ENCODE measurements around the gene DOK4. TPM values are rescaled to one million over a fixed set of nuclear protein-coding genes. Genes with fewer than 3 reads are reported as not detected.

The DOK4 gene
- total RNA-seq, 4 donors from 2014 or later, result 1.8 to 31.6 (median 24.5) TPM

DNA sequence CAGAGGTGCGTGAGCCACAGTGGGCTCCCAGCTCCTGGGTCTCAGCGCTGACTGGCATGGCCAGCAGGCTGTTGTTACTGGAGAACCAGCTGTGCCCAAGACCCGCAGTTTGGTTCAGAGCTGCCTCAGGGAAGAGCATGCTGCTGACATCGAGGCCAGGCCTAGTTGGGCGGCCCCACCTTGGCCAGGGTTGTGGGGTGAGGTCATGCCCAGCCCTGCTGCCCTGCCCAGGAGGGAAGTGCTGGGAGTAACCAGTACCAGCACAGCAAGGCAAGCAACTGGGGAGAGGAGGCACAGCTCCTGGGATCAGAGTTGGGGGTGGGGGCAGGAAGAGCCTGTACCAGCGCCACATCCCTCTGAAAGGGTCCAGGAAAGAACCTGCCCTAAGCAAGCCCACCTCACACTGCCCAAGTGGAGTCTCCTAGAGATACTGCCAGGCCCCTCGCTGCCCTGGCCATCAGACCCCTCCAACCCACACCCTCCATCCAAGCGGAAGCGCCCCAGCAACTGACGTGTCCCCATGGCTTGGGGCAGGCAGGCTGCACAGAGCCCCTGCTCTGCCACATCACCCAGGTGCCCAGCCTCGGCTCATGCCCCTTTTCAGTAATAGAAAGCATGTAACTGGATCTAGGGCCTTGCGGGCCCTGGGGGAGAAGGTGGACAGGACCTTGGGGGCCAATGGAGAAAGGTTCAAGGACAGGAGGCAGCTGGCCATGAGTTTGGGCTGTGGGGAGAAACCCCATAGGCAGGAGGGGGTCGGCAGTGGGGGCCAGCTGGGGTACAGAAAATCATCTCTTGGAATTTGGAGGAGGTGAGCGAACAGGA lies 990 bp downstream of the DOK4 start:
- no peaks in the 10 kb centered on the region for H3K36me3 ChIP-seq
- H3K4me3 ChIP-seq, result peak overlapping the region; percentile 70 to 90
- TF ChIP-seq, protein P1, sequence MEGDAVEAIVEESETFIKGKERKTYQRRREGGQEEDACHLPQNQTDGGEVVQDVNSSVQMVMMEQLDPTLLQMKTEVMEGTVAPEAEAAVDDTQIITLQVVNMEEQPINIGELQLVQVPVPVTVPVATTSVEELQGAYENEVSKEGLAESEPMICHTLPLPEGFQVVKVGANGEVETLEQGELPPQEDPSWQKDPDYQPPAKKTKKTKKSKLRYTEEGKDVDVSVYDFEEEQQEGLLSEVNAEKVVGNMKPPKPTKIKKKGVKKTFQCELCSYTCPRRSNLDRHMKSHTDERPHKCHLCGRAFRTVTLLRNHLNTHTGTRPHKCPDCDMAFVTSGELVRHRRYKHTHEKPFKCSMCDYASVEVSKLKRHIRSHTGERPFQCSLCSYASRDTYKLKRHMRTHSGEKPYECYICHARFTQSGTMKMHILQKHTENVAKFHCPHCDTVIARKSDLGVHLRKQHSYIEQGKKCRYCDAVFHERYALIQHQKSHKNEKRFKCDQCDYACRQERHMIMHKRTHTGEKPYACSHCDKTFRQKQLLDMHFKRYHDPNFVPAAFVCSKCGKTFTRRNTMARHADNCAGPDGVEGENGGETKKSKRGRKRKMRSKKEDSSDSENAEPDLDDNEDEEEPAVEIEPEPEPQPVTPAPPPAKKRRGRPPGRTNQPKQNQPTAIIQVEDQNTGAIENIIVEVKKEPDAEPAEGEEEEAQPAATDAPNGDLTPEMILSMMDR (IDR thresholded peaks at IDR 0.05), result no peak
- TF ChIP-seq POLR2A (IDR thresholded peaks at IDR 0.05), result no peak
- peaks cover 0 to 18% of the 10 kb centered on the region in 2 donors for H3K4me1 ChIP-seq
- H3K27me3 ChIP-seq, result no peaks in the 10 kb centered on the region
- DNase-seq, result no peak
- intact Hi-C loops (cut with DNase I; ENCODE audit: low total_unique reads), result no loop called here
- H3K27ac ChIP-seq, result peak overlapping the region; percentile 73 to 87
- H3K9me3 ChIP-seq, result no peaks in the 10 kb centered on the region

DNA sequence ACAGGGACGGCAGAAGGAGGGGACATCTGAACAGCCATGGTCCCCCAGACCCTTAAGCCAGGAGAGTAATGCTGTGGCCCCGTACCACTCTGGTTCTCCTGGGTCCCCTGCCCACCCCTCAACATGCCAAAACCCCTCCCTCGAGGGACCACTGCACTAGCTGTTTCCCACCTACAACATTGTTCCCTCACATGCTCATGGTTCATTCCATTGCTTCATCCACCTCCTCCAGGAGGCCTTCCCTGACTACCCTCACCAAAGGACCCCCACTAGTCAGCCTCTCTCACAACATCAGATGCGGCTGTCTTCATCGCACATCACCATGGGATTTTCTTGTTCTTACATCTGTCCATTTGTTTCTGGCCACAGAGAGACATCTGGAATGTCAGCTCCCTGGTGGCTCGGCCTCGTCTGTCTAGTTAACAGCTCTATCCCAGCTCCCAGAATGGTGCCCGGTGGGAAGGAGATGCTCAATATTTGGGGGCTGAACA lies 1.7 kb downstream of the DOK4 start:
- intact Hi-C loops (cut with DNase I; ENCODE audit: low total_unique reads), result no loop called here
- no peaks in the 10 kb centered on the region for H3K36me3 ChIP-seq
- H3K4me1 ChIP-seq, result peaks cover 0 to 23% of the 10 kb centered on the region in 2 donors
- H3K9me3 ChIP-seq, result no peaks in the 10 kb centered on the region
- no peaks in the 10 kb centered on the region for H3K27me3 ChIP-seq
- H3K27ac ChIP-seq, result peak overlapping the region; percentile 73 to 87
- DNase-seq, result no peak
- no peak overlapping the region for H3K4me3 ChIP-seq
- TF ChIP-seq, protein P1 (IDR thresholded peaks at IDR 0.05), result no peak
- TF ChIP-seq POLR2A (IDR thresholded peaks at IDR 0.05), result no peak

DNA sequence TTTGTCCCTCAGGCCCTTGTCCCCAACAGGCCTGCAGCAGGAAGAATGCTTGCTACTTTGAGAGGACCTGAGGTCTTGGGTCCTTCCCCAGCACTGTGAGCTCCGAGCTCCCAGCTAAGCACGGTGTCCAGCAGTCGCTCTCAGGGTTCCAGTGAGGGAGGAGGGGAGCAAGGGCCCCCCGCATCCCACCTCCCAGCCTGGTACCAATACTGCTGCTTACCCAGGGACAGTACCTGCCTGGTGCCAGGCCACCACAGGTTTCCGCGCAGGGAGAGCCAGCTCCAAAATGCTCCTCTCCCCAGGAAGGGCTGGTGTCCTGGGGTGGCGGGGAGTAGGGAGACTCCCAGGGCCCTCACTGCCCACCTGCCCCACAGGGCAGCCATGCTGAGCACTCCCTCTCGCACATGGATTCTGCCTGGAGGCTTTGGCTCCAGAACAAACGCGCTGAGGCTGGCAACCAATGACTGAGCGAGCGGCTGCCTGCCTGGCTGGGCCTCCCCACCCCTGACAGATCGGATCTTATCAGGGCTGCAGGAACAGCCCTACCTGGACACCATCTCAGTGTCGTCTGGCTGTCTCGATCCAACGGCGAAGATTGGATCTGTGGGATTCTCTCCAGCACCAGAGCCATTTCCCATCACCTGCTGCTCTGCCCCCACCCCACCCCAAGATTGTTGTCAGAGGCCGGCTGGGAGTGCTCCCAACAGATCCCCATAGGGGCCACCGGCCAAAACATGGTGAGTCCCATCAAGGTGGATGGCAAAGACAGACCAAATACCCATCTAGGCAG lies 2.4 kb downstream of the DOK4 start:
- peak in 1 of 2 donors; percentile 8 for DNase-seq
- Histone ChIP-seq H3K27ac (peak overlapping the region in 1 of 2 donors; percentile 87), H3K4me1 (peaks cover 0 to 23% of the 10 kb centered on the region in 2 donors), H3K9me3 (no peaks in the 10 kb centered on the region), H3K4me3 (no peak overlapping the region), H3K27me3 (no peaks in the 10 kb centered on the region), H3K36me3 (no peaks in the 10 kb centered on the region)
- intact Hi-C loops (cut with DNase I; ENCODE audit: low total_unique reads), result no loop called here
- TF ChIP-seq POLR2A (IDR thresholded peaks at IDR 0.05), result no peak
- TF ChIP-seq, protein P1 (IDR thresholded peaks at IDR 0.05), result no peak

DNA sequence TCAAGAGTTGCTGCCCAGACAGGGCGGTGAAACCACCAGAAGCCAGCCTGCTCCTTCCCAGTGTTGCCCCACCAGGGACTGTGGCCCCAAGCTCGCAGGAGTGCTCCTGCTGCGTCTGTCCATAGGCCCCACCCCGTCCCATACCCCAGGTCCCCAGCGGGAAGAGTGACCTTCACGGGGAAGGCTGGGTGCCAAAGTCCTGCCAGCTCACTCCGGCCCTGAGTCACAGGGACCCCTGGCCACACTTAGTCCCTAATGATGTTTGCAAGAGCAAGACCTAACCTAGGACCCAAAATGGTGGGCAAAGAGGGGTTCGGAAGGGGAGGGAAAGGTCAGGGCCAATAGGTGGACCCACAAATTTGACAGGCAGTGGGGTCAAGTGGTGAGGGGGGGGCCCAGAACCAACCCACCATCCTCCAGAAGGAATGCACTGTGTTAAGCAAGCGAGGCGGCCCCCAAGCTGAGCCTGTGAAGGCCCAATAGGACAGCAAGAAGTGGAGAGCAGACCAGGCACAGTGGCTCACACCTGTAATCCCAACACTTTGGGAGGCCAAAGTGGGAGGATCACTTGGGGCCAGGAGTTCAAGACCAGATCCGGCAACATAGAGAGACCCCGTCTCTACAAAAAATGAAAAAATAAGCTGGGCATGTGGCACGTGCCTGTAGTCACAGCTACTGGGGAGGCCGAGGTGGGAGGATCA lies 3.3 kb downstream of the DOK4 start:
- Histone ChIP-seq H3K36me3 (no peaks in the 10 kb centered on the region), H3K27me3 (no peaks in the 10 kb centered on the region), H3K4me1 (peaks cover 0 to 23% of the 10 kb centered on the region in 2 donors), H3K4me3 (no peak overlapping the region), H3K9me3 (no peaks in the 10 kb centered on the region), H3K27ac (no peak overlapping the region)
- intact Hi-C loops (cut with DNase I; ENCODE audit: low total_unique reads), result no loop called here
- DNase-seq, result no peak
- TF ChIP-seq, protein P1 (IDR thresholded peaks at IDR 0.05), result no peak
- TF ChIP-seq POLR2A (IDR thresholded peaks at IDR 0.05), result no peak

All from uterus (tissue), 4 donors.